ENCODE measurements around the gene RAP1GAP2.

DNA sequence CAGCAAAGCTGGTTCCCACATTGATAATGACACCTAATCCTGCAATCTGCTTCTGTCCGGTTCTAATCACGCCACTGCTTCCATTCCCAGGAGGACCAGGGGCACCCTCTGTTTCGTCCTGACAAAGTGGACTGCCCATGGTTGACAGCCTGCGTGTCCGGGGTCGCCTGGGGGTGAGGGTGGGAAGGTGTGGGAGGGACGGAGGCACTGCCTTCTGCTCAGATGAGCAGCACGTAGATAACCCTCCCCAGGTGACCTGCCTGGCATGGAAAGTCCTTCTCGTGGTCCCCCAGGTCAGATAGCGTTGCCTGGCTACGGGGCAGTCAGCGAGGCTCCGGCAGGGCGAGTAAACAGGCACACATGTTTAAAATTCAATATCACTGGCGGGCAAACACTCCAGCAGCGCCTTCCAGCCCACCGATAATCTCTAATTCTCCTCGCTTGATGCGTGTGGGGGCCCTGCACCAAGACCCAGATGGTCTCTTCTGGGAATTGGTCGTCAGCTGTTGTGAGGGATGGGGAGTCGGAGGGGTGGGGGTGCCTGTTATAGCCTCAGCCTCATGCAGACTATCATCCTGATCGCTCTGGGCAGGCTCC, 132.2 kb downstream of the RAP1GAP2 start:
- no peak for TF ChIP-seq POLR2AphosphoS5 (IDR thresholded peaks at IDR 0.05; ENCODE audit: low read depth, low read length)
- no peak for TF ChIP-seq POLR2A (IDR thresholded peaks at IDR 0.05; ENCODE audit: low read depth, low read length)
- TF ChIP-seq TAF1 (IDR thresholded peaks at IDR 0.05; ENCODE audit: low read depth, low read length) = no peak
